ENCODE results near the gene HOTAIR. TPM values are rescaled to one million over a fixed set of nuclear protein-coding genes. Genes with fewer than 3 reads are reported as not detected.

HOTAIR gene
- total RNA-seq, 1 experiment from 2014 or later, result 7.9 TPM

DNA sequence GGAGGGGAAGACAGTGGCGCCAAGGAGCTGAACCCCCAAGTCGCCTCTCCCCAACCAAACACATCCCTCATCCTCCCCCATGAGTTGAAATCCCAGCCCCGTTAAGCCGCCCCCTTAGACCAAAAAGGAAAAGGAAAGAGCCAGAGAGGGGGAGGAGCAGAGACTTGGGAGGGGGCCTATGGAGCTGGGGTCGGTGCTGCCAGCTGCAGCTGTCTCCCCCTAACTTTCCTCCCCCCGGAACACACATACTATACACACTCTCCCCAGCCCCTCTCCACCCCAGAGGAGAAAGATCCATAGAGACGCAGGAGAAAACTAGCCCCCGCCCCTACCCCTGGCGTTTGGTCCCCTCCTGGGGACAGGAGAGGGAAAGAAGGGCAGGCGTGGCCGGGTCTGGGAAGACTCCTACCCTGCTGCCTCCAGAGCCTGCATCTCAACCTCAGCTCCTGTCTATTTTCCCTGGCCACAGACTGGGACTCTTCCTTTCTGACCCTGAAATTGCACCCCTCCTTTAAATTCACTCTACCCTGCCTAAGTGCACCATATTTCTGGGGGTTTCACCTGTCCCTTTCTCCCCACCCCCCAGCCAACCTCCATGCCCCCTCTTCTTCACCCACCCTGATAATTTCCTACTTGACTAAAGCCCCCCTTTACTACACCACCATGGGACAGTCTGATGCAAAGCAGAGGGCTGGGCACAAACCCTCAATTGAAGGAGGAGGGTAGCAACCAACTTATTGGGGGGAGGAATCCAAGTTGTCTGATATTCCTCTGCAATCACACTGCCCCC, 23.6 kb upstream of the HOTAIR start:
- H3K36me3 ChIP-seq (ENCODE audit: low read depth), result no peaks in the 10 kb centered on the region
- CTCF ChIA-PET, result interaction anchor here (0.6 kb wide), 1 partner anchor 13 kb away, joined by 7 read pairs; the partner anchor contains the start of gene HOXC10
- H3K9me3 ChIP-seq (ENCODE audit: insufficient read depth, low read depth), result no peaks in the 10 kb centered on the region
- H3K79me2 ChIP-seq (ENCODE audit: low read depth), result peaks cover 12% of the 10 kb centered on the region; the same call in 1 of the 2 replicates
- H3K27me3 ChIP-seq (ENCODE audit: insufficient read depth, low read depth), result no peaks in the 10 kb centered on the region
- H3K4me3 ChIP-seq, result no peak overlapping the region
- TF ChIP-seq CTCF (conservative IDR thresholded peaks at IDR 0.05) (no peak), EZH2 (IDR thresholded peaks at IDR 0.05; ENCODE audit: low read depth) (no peak)
- intact Hi-C loops (cut with micrococcal nuclease; ENCODE audit: unreplicated experiment), result no loop called here
- no peak overlapping the region for H2AFZ ChIP-seq
- peaks cover 14% of the 10 kb centered on the region; the same call in 1 of the 2 replicates for H3F3A ChIP-seq (ENCODE audit: insufficient read depth, low read depth)
- no TSS peak for BruUV-seq (replicated peaks)
- peaks cover 15% of the 10 kb centered on the region; the same call in 1 of the 2 replicates for H3K4me1 ChIP-seq (replicated peaks; ENCODE audit: insufficient read depth)
- DNase-seq, result no peak
- POLR2A ChIA-PET (ENCODE audit: unreplicated experiment), result interaction anchor here (0.7 kb wide), 2 partner anchors 19 to 677 kb away, joined by 3 to 4 read pairs; no protein-coding TSS in a partner anchor
- H3K27ac ChIP-seq, result no peak overlapping the region
- no peaks in the 10 kb centered on the region for H4K20me1 ChIP-seq (ENCODE audit: insufficient read depth)
- H3K9me2 ChIP-seq (ENCODE audit: insufficient read depth), result no peaks in the 10 kb centered on the region
- no peak overlapping the region for H3K4me2 ChIP-seq

- Histone ChIP-seq H3K9me2 (ENCODE audit: insufficient read depth) (no peaks in the 10 kb centered on the region), H3K27ac (no peak overlapping the region), H3K4me3 (no peak overlapping the region), H3K36me3 (ENCODE audit: low read depth) (no peaks in the 10 kb centered on the region), H3K4me1 (replicated peaks; ENCODE audit: insufficient read depth) (peaks cover 19% of the 10 kb centered on the region; the same call in 1 of the 2 replicates), H4K20me1 (ENCODE audit: insufficient read depth) (no peaks in the 10 kb centered on the region), H3K27me3 (ENCODE audit: insufficient read depth, low read depth) (no peaks in the 10 kb centered on the region), H2AFZ (no peak overlapping the region), H3K79me2 (ENCODE audit: low read depth) (peaks cover 12% of the 10 kb centered on the region; the same call in 1 of the 2 replicates), H3K4me2 (no peak overlapping the region), H3F3A (ENCODE audit: insufficient read depth, low read depth) (peaks cover 14% of the 10 kb centered on the region; the same call in 1 of the 2 replicates), H3K9me3 (ENCODE audit: insufficient read depth, low read depth) (no peaks in the 10 kb centered on the region)
- BruUV-seq (replicated peaks), result no TSS peak
- TF ChIP-seq EZH2 (IDR thresholded peaks at IDR 0.05; ENCODE audit: low read depth) (no peak), CTCF (conservative IDR thresholded peaks at IDR 0.05) (no peak)
- intact Hi-C loops (cut with micrococcal nuclease; ENCODE audit: unreplicated experiment), result no loop called here
- no peak for DNase-seq
- CTCF ChIA-PET, result interaction anchor here (0.6 kb wide), 1 partner anchor 251 kb away, joined by 3 read pairs; no protein-coding TSS in a partner anchor
- POLR2A ChIA-PET (ENCODE audit: unreplicated experiment), result interaction anchor here (0.7 kb wide), 2 partner anchors 20 to 677 kb away, joined by 3 to 4 read pairs; no protein-coding TSS in a partner anchor
Measured at GRCh38 chr12:53997204-53998109, 22.7 kb upstream of the HOTAIR start.

Data from PC-9 (cell line).